GM21515 (cell line): ENCODE data around the gene KRTAP9-7.
"Not testable (repeated sequence)": the region's sequence is repeated elsewhere in the genome, so short reads cannot be mapped to it uniquely, and the experiment has no call there.

ENCODE experiments used
- ATAC-seq: cut with Tn5 transposase; IDR thresholded peaks from one replicate; pipeline ENCODE4 v1.9.1; 2021; ENCODE audit not compliant: unreplicated experiment

Gene KRTAP9-7, protein sequence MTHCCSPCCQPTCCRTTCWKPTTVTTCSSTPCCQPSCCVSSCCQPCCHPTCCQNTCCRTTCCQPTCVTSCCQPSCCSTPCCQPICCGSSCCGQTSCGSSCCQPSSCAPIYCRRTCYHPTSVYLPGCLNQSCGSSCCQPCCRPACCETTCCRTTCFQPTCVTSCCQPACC

DNA sequence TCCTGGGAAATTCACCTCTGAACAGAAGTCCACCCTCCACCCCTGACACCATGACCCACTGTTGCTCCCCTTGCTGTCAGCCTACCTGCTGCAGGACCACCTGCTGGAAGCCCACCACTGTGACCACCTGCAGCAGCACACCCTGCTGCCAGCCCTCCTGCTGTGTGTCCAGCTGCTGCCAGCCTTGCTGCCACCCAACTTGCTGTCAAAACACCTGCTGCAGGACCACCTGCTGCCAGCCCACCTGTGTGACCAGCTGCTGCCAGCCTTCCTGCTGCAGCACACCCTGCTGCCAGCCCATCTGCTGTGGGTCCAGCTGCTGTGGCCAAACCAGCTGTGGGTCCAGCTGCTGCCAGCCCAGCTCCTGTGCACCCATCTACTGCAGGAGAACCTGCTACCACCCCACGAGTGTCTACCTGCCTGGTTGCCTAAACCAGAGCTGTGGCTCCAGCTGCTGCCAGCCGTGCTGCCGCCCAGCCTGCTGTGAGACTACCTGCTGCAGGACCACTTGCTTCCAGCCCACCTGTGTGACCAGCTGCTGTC is at the start of gene KRTAP9-7:
KRTAP9-7 (plus strand) TSS at position 51 of the 543 bp plus-strand sequence; CDS start at position 51, 0 bp downstream.
- not testable (repeated sequence) for ATAC-seq

DNA sequence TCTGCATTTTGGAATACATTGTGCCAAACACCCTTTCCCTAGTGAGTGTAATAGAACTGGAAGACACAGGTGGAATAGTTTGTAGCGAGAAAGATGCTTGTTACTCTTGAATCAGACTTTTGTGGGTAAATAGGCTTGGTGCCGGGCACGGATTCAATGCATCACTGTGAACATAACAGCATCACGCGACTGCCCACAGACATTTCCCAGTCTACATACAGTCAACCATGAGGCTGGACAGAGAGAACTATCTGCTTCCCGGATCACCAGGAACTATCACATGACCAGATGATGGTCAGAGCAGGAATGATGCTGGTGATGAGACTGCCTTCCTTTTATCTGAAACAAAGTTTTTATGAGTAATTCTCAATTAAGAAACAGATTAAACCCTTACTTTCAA is 49.4 kb upstream of the KRTAP9-7 start:
- no peak for ATAC-seq

DNA sequence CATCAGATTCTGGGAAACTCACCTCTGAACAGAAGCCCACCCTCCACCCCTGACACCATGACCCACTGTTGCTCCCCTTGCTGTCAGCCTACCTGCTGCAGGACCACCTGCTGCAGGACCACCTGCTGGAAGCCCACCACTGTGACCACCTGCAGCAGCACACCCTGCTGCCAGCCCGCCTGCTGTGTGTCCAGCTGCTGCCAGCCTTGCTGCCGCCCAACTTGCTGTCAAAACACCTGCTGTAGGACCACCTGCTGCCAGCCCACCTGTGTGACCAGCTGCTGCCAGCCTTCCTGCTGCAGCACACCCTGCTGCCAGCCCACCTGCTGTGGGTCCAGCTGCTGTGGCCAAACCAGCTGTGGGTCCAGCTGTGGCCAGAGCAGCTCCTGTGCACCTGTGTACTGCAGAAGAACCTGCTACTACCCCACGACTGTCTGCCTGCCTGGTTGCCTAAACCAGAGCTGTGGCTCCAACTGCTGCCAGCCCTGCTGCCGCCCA is 48.9 kb upstream of the KRTAP9-7 start, which contains the start of gene KRTAP9-2:
KRTAP9-2 (plus strand) TSS at position 51 of the 498 bp plus-strand sequence; CDS start at position 58, 7 bp downstream.
- ATAC-seq: not testable (repeated sequence)

DNA sequence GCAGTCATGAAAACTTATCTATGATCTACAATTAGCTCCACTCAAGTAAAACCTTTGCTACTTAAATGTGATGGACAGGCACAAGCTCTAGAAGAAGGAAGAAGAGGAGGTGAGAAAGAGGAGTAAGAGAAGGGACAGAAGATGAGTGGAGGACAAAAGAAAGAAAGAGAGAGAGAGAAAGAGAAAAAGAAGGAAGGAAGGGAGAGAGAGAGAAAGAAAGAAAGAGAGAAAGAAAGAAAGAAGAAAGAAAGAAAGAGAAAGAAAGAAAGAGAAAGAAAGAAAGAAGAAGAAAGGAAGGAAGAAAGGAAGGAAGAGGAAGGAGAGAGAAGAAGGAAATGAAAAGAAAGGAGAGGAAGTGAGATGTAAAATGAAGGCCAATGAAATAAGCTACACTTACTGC is 45.4 kb upstream of the KRTAP9-7 start:
- no peak for ATAC-seq

DNA sequence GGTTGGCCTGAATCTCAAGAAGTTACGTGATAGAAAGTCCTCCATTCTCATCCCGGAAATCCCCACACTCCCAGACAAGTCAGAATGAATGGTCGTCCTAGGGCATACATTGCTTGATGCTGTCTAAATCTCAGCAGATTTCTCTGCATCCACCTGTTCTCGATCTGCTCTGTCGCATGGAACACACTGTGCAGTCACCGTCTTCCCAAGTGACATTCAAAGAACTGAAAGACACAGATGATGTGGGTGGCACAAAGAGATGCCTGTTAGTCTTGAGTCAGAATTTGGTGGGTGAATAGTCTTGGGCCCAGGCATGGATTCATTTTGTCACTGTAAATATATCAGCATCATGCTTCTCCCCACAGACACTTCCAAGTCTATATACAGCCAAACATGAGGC is 43.8 kb upstream of the KRTAP9-7 start:
- ATAC-seq: no peak

DNA sequence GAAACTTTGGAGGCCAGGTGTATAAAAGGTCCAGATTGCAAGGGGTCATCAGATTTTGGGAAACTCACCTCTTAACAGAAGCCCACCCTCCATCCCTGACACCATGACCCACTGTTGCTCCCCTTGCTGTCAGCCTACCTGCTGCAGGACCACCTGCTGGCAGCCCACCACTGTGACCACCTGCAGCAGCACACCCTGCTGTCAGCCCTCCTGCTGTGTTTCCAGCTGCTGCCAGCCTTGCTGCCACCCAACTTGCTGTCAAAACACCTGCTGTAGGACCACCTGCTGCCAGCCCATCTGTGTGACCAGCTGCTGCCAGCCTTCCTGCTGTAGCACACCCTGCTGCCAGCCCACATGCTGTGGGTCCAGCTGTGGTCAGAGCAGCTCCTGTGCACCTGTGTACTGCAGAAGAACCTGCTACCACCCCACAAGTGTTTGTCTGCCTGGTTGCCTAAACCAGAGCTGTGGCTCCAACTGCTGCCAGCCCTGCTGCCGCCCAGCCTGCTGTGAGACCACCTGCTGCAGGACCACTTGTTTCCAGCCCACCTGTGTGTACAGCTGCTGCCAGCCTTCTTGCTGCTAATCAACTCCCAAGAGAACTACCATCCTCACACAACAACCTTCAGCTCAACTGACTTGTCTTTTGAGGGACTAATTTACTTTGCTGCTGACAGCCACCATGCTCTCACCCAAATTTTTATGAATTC is 42.9 kb upstream of the KRTAP9-7 start, which contains the start of gene KRTAP9-3:
KRTAP9-3 (plus strand) TSS at position 51 of the 707 bp plus-strand sequence; CDS start at position 104, 53 bp downstream.
- not testable (repeated sequence) for ATAC-seq

DNA sequence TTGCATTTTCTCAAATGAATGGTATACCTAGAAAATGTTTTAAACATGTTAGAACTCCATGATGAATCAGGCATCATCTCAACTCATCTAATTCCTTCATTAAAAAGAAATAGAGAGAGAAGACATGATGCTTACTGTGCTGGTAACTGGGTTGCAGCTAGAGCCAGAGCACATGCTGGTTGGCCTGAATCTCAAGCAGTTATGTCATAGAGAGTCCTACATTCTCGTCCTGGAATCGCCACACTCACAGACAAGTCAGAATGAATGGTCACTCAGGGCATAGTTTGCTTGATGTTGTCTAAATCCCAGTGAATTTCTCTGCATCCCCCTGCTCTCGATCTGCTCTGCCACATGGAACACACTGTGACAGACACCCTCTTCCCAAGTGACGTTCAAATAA is 38.4 kb upstream of the KRTAP9-7 start:
- not testable (repeated sequence) for ATAC-seq

DNA sequence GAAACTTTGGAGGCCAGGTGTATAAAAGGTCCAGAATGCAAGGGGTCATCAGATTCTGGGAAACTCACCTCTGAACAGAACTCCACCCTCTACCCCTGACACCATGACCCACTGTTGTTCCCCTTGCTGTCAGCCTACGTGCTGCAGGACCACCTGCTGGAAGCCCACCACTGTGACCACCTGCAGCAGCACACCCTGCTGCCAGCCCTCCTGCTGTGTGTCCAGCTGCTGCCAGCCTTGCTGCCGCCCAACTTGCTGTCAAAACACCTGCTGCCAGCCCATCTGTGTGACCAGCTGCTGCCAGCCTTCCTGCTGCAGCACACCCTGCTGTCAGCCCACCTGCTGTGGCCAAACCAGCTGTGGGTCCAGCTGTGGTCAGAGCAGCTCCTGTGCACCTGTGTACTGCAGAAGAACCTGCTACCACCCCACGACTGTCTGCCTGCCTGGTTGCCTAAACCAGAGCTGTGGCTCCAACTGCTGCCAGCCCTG is 37.5 kb upstream of the KRTAP9-7 start, which contains the start of gene KRTAP9-8:
KRTAP9-8 (plus strand) TSS at position 51 of the 489 bp plus-strand sequence; CDS start at position 104, 53 bp downstream.
- not testable (repeated sequence) for ATAC-seq

DNA sequence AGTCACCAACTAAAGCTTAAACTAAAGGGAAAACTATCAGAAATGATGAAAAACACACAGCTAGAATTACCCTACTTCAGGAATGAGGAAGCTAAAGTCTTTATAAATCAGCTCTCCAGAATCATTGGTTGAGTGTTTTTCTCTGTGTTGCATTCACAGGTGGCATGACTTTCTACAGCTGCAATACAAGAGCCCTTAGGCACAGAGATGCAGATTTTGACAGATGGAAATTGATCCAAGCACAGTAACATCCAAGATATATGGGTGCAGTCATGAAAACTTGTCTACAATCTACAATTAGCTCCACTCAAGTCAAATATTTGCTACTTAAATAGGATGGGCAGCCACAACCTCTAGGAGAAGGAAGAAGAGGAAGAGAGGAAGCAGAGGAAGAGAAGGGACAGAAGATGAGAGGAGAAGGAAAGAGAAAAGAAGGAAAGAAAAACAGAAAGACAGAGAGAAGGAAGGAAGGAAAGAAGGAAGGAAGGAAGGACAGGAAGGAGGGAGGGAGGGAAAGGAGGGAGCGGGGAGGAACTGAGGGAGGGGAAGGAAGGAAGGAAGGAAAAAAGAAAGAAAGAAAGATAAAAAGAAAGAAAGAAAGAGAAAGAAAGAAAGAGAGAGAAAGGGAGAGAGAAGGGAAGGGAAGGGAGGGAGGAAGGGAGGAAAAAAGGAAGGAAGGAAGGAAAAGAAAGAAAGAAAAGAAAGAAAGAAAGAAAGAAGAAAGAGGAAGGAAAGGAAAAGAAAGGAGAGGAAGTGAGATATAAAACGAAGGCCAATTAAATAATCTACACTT is 28.3 kb upstream of the KRTAP9-7 start:
- ATAC-seq: not testable (repeated sequence)

DNA sequence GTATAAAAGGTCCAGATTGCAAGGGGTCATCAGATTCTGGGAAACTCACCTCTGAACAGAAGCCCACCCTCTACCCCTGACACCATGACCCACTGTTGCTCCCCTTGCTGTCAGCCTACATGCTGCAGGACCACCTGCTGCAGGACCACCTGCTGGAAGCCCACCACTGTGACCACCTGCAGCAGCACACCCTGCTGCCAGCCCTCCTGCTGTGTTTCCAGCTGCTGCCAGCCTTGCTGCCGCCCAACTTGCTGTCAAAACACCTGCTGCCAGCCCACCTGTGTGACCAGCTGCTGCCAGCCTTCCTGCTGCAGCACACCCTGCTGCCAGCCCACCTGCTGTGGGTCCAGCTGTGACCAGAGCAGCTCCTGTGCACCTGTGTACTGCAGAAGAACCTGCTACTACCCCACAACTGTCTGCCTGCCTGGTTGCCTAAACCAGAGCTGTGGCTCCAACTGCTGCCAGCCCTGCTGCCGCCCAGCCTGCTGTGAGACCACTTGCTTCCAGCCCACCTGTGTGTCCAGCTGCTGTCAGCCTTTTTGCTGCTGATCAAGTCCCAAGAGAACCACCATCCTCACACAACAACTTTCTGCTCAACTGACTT is 25.8 kb upstream of the KRTAP9-7 start, which contains the start of gene KRTAP9-4:
KRTAP9-4 (plus strand) TSS at position 51 of the 604 bp plus-strand sequence; CDS start at position 85, 34 bp downstream.
- ATAC-seq: not testable (repeated sequence)

DNA sequence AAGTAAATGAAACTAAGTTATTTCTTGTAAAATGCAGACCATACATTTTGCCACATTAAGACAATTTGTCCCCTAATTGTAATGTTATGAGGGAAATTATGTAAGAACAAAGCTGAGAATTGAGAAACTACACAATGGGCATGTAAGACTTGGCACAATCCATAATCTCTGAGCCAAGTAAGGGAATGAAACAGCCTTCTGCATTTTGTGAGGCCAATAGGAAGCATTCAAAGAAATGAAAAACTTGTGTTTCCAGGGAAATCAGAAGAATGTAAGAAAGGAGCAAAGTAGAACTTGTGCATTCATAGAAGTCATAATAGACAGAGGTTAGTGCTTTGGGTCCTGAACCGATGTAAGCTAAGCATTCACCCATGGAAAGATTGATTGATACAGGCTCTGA is 24.2 kb upstream of the KRTAP9-7 start:
- ATAC-seq: no peak

DNA sequence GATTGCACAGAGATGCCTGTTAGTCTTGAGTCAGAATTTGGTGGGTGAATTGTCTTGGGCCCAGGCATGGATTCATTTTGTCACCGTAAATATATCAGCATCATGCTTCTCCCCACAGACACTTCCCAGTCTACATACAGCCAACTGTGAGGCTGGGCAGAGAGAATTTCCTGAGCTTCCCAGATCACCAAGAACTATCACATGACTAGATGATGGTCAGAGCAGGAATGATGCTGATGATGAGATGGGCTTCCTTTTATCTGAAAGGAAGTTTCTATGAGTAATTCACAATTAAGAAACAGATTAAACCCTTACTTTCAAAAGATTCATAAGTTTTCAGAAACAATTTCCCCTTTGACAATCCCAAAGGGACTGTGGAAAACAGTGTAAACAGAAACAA is 20.6 kb upstream of the KRTAP9-7 start:
- ATAC-seq: no peak

DNA sequence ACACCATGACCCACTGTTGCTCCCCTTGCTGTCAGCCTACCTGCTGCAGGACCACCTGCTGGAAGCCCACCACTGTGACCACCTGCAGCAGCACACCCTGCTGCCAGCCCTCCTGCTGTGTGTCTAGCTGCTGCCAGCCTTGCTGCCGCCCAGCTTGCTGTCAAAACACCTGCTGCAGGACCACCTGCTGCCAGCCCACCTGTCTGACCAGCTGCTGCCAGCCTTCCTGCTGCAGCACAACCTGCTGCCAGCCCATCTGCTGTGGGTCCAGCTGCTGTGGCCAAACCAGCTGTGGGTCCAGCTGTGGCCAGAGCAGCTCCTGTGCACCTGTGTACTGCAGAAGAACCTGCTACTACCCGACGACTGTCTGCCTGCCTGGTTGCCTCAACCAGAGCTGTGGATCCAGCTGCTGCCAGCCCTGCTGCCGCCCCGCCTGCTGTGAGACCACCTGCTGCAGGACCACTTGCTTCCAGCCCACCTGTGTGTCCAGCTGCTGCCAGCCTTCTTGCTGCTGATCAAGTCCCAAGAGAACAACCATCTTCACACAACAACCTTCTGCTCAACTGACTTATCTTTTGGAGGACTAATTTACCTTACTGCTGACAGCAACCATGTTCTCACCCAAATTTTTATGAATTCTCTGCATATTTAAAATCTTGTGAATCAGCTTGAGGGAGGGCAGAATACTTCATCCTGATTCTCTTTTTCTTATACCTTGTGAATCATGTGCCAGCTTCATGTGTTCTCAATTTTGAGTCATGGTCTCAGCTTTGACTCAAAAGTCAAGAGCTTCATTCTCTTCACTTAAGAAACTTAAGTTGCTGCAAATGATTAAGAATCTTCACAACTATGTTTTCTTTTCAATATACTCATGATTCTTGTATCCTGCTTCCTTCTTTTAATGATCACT is 19.9 kb upstream of the KRTAP9-7 start, which contains the start of gene KRTAP9-9:
KRTAP9-9 (plus strand) TSS at position 4 of the 910 bp plus-strand sequence.
- not testable (repeated sequence) for ATAC-seq

DNA sequence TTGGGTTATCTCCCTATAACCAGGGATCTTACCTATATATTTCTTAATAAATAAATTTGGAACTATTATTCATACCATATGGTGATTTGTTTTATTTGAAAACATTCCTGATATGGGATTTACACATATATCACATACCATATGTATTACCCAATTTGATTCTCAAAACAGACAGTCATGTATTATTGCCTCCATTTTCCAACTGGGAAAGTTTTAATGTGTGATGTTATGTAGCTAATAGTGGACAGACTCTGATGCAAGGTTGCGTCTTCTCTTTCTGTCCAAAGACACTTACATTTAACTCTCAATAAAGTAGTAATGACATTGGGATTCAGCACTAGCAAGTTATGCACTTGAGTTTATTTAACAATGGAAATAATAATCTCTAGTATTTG is 19.2 kb upstream of the KRTAP9-7 start:
- ATAC-seq: no peak

DNA sequence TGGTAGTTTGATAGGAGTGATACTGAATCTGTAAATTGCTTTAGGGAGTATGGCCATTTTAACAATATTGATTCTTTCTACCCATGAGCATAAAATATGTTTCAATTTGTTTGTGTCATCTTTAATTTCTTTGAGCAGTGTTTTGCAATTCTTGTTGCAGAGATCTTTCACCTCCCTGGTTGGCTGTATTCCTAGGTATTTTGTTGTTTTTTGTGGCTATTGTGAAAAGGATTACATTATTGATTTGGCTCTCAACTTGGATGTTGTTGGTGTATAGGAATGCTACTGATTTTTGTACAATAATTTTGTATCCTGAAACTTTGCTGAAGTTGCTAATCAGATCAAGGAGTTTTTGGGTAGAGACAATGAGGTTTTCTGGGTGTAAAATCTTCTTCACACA is 17.1 kb upstream of the KRTAP9-7 start:
- no peak for ATAC-seq

DNA sequence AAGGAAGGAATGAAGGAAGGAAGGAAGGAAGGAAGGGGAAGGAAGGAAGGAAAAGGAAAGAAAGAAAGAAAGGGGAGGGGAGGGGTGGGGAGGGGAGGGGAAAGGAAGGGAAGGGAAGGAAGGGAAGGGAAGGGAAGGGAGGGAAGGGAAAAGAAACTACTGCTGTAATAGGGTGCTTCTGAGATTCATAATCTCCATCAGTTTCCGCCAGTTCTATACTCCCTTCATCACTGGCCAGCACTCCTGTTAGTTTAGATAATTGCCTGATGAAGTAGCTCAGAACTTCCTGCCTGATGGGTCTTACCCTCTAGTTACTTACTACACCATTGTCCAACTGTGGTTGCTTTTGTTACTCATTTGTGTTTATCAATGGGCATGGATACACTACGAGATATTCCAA is 12.3 kb upstream of the KRTAP9-7 start:
- ATAC-seq: no peak

DNA sequence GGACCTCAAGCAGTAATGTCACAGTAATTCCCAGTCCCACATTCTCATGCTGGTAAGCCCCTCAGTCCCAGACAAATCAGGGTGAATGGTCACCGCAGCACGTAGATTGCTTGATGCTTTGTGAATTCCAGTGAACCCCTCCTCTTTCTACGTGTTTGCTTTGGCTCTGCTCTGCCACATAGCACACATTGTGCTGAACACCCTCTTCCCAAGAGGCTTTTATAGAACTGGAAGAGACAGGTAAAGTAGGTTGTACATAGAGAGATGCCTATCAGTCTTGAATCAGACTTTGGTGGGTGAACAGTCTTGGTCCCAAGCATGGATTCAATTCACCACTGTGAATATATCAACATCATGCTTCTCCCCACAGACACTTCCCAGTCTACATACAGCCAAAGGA is 10.9 kb upstream of the KRTAP9-7 start:
- no peak for ATAC-seq

DNA sequence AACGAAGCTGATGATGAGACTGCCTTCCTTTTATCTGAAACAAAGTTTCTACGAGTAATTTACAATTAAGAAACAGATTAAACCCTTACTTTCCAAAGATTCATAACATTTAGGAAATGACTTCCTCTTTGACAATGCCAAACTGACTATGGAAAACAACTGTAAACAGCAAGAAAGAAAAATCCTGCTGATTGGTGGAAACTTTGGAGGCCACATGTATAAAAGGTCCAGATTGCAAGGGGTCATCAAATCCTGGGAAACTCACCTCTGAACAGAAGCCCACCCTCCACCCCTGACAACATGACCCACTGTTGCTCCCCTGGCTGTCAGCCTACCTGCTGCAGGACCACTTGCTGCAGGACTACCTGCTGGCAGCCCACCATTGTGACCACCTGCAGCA is 10.4 kb upstream of the KRTAP9-7 start, which contains the start of gene KRTAP9-6:
KRTAP9-6 (plus strand) TSS at position 301 of the 400 bp plus-strand sequence; CDS start at position 301, 0 bp downstream.
- no peak for ATAC-seq

DNA sequence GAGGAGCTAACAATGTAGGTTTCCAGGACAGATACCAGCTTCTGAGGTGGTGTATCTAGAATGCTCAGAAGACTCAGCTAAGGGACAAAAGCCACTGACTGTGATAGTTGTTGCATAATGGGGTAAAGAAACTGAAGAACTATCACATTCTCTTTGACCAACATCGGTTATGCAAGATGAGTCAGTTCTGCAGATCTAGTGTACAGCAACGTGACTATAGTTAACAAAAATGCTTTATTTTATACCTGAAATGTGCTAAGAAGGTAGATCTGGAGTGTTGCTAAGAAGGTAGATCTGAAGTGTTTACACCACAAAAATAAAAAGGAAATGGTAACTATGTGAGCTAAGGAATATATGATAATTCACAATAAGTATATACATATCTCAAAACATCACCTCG is 7.8 kb upstream of the KRTAP9-7 start:
- ATAC-seq: no peak
